ENCODE data around the gene CHRNA9. TPM values are rescaled to one million over a fixed set of nuclear protein-coding genes. Genes with fewer than 3 reads are reported as not detected.

The CHRNA9 gene
- total and polyA plus RNA-seq, 2 experiments from 2014 or later, result not detected

DNA sequence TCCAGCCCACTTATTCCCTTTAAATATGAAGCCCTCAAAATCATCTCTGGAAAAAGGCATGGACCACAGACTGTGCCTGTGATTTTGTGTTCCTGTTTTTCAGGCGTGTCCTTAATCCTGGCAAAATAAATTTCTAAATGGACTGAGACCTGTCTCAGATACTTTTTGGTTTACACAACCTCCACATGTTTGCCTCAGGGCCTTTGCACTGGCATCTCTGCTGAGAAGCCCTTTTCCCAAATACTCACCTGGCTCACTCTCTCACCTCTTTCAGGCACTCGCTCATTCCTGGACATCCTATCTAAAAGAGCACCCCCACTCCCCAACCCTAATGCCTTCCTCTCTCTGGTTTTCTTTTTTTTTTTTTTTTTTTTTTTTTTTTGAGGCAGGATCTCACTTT is 40.5 kb downstream of the CHRNA9 start:
- H3K27me3 ChIP-seq, result no peaks in the 10 kb centered on the region
- H3K4me3 ChIP-seq, result no peak overlapping the region
- no peak for TF ChIP-seq CTCF (IDR thresholded peaks at IDR 0.05; ENCODE audit: low read depth, low read length)
- H3K27ac ChIP-seq, result no peak overlapping the region
- H3K36me3 ChIP-seq, result no peaks in the 10 kb centered on the region
- no peak for DNase-seq (ENCODE audit: low read depth in 1 of 2, low spot score in 1 of 2)
- no peaks in the 10 kb centered on the region for H3K9me3 ChIP-seq (ENCODE audit: low read depth)
- no peaks in the 10 kb centered on the region for H3K4me1 ChIP-seq (ENCODE audit: low read depth)

GRCh38 chr4:40377512-40378365 is 42.6 kb downstream of the CHRNA9 start:
- Histone ChIP-seq H3K4me3 (no peak overlapping the region), H3K4me1 (ENCODE audit: low read depth) (no peaks in the 10 kb centered on the region), H3K27ac (no peak overlapping the region), H3K9me3 (ENCODE audit: low read depth) (no peaks in the 10 kb centered on the region), H3K27me3 (no peaks in the 10 kb centered on the region), H3K36me3 (no peaks in the 10 kb centered on the region)
- TF ChIP-seq CTCF (IDR thresholded peaks at IDR 0.05; ENCODE audit: low read depth, low read length), result no peak
- DNase-seq (ENCODE audit: low read depth in 1 of 2, low spot score in 1 of 2), result peak in 1 of 2 donors; percentile 28

- no peak overlapping the region for H3K4me3 ChIP-seq
- no peak for DNase-seq (ENCODE audit: low read depth in 1 of 2, low spot score in 1 of 2)
- H3K27ac ChIP-seq, result no peak overlapping the region
- no peaks in the 10 kb centered on the region for H3K36me3 ChIP-seq
- H3K27me3 ChIP-seq, result no peaks in the 10 kb centered on the region
- no peak for TF ChIP-seq CTCF (IDR thresholded peaks at IDR 0.05; ENCODE audit: low read depth, low read length)
- H3K9me3 ChIP-seq (ENCODE audit: low read depth), result no peaks in the 10 kb centered on the region
- no peaks in the 10 kb centered on the region for H3K4me1 ChIP-seq (ENCODE audit: low read depth)
Observed at GRCh38 chr4:40378619-40379018, 43.5 kb downstream of the CHRNA9 start.

GRCh38 chr4:40379248-40379647 is 44.1 kb downstream of the CHRNA9 start:
- DNase-seq (ENCODE audit: low read depth in 1 of 2, low spot score in 1 of 2), result no peak
- Histone ChIP-seq H3K27me3 (no peaks in the 10 kb centered on the region), H3K36me3 (no peaks in the 10 kb centered on the region), H3K27ac (no peak overlapping the region), H3K4me1 (ENCODE audit: low read depth) (no peaks in the 10 kb centered on the region), H3K4me3 (no peak overlapping the region), H3K9me3 (ENCODE audit: low read depth) (no peaks in the 10 kb centered on the region)
- TF ChIP-seq CTCF (IDR thresholded peaks at IDR 0.05; ENCODE audit: low read depth, low read length), result no peak

DNA sequence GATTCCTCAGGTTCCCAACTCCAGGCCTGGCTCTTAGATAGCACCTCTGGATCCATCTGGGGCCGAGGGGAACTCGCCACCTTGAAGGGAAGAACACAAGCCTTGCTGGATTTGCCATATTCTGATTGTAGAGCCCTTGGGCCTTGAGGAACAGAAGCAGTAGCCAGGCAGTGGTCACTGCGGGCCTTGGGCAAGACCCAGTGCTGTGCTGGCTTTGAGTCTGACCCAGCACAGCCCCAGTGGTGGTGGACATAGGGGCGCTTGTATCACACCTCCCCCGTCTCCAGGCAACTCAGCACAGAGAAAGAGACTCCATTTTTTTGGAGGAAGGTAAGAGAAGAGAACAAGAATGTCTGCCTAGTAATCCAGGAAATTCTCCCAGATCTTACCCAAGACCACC is 45.5 kb downstream of the CHRNA9 start:
- no peaks in the 10 kb centered on the region for H3K27me3 ChIP-seq
- no peak overlapping the region for H3K4me3 ChIP-seq
- H3K9me3 ChIP-seq (ENCODE audit: low read depth), result no peaks in the 10 kb centered on the region
- H3K27ac ChIP-seq, result no peak overlapping the region
- H3K4me1 ChIP-seq (ENCODE audit: low read depth), result no peaks in the 10 kb centered on the region
- no peak for DNase-seq (ENCODE audit: low read depth in 1 of 2, low spot score in 1 of 2)
- H3K36me3 ChIP-seq, result no peaks in the 10 kb centered on the region
- TF ChIP-seq CTCF (IDR thresholded peaks at IDR 0.05; ENCODE audit: low read depth, low read length), result no peak

Data from cardiac muscle cell (in vitro differentiated cells and primary cell).